HepG2 (cell line): ENCODE data around the gene PDZD7. TPM values are rescaled to one million over a fixed set of nuclear protein-coding genes. Genes with fewer than 3 reads are reported as not detected.

Source experiments
- ATF7 ChIP-seq, 2 experiments: fragments of 450-650 bp in 1 of 2; sonication (generic) in 1 of 2; formaldehyde crosslinking in 1 of 2; IDR thresholded peaks; 2 replicates each; pipeline versions ENCODE4 v1.4.0 to v1.6.1; 2016 to 2020; ENCODE audit warnings: antibody characterized with exemption in 1 of 2, mild to moderate bottlenecking in 1 of 2, missing genetic modification reagents in 1 of 2
- BRCA1 ChIP-seq: sonication (generic); formaldehyde crosslinking; IDR thresholded peaks from 2 replicates; pipeline ENCODE4 v1.4.0; 2020; ENCODE audit warnings: missing genetic modification reagents
- CBX2 ChIP-seq, 2 experiments: fragments of 200-600 bp in 1 of 2; sonication (generic); formaldehyde crosslinking in 1 of 2; IDR thresholded peaks; 2 replicates each; pipeline versions ENCODE4 v1.7.0 to v1.8.1; 2018 to 2022; ENCODE audit warnings: low read depth in 2 of 2, low read length in 1 of 2, mild to moderate bottlenecking in 1 of 2, missing genetic modification reagents in 1 of 2
- HHEX ChIP-seq: IDR thresholded peaks from 2 replicates; pipeline ENCODE4 v1.6.1; 2016; ENCODE audit warnings: control low read depth
- HNRNPUL1 ChIP-seq: fragments of 200-400 bp; formaldehyde crosslinking; IDR thresholded peaks from 2 replicates; pipeline ENCODE4 v1.6.1; 2017; ENCODE audit warnings: low read depth, mild to moderate bottlenecking, low read length, moderate library complexity
- IRX3 ChIP-seq: sonication (generic); formaldehyde crosslinking; IDR thresholded peaks from 2 replicates; pipeline ENCODE4 v1.8.1; 2023; ENCODE audit warnings: mild to moderate bottlenecking, low read depth, missing genetic modification reagents, borderline replicate concordance
- KAT7 ChIP-seq: IDR thresholded peaks from 2 replicates; pipeline ENCODE4 v1.6.1; 2018; ENCODE audit warnings: borderline replicate concordance, missing compliant biosample characterization
- KLF6 ChIP-seq: IDR thresholded peaks from 2 replicates; pipeline ENCODE4 v1.8.0; 2016; ENCODE audit warnings: missing biosample characterization, missing genetic modification reagents
- KLF9 ChIP-seq: IDR thresholded peaks from 2 replicates; pipeline ENCODE4 v1.6.1; 2016; ENCODE audit warnings: low read depth
- MED13 ChIP-seq: sonication (generic); formaldehyde crosslinking; IDR thresholded peaks from 2 replicates; pipeline ENCODE4 v1.5.0; 2020; ENCODE audit warnings: missing genetic modification reagents
- MEIS2 ChIP-seq: sonication (generic); formaldehyde crosslinking; IDR thresholded peaks from 2 replicates; pipeline ENCODE4 v1.9.0; 2021; ENCODE audit warnings: mild to moderate bottlenecking, missing genetic modification reagents
- MLLT10 ChIP-seq: sonication (generic); formaldehyde crosslinking; IDR thresholded peaks from 2 replicates; pipeline ENCODE4 v1.4.0; 2020; ENCODE audit warnings: missing genetic modification reagents
- PPARG ChIP-seq: conservative IDR thresholded peaks from 2 replicates; pipeline ENCODE4 v1.6.1; 2016; ENCODE audit warnings: missing biosample characterization, missing genetic modification reagents
- SMC3 ChIP-seq: IDR thresholded peaks from 2 replicates; pipeline ENCODE4 v1.6.1; 2011; ENCODE audit warnings: low read length, improper control_type of control experiment
- SNRNP70 ChIP-seq: fragments of 200-400 bp; formaldehyde crosslinking; IDR thresholded peaks from 2 replicates; pipeline ENCODE4 v1.6.1; 2017; ENCODE audit warnings: mild to moderate bottlenecking, low read depth, low read length, moderate library complexity
- SP4 ChIP-seq: sonication (generic); formaldehyde crosslinking; IDR thresholded peaks from 2 replicates; pipeline ENCODE4 v1.8.1; 2023; ENCODE audit warnings: mild to moderate bottlenecking, missing genetic modification reagents
- SRY ChIP-seq: sonication (generic); formaldehyde crosslinking; IDR thresholded peaks from 2 replicates; pipeline ENCODE4 v1.8.0; 2022; ENCODE audit warnings: mild to moderate bottlenecking, missing genetic modification reagents
- STAT5B ChIP-seq: sonication (generic); formaldehyde crosslinking; IDR thresholded peaks from 2 replicates; pipeline ENCODE4 v1.4.0; 2020; ENCODE audit warnings: missing genetic modification reagents
- TBX3 ChIP-seq: fragments of 450-650 bp; IDR thresholded peaks from 2 replicates; pipeline ENCODE4 v1.6.1; 2017; ENCODE audit warnings: antibody characterized with exemption, mild to moderate bottlenecking, inconsistent platforms, borderline replicate concordance
- TRIM24 ChIP-seq: sonication (generic); formaldehyde crosslinking; IDR thresholded peaks from 2 replicates; pipeline ENCODE4 v1.8.0; 2022; ENCODE audit warnings: mild to moderate bottlenecking, missing genetic modification reagents
- ZBTB7A ChIP-seq: sonication (generic); formaldehyde crosslinking; IDR thresholded peaks from 2 replicates; pipeline ENCODE4 v1.8.0; 2022; ENCODE audit warnings: mild to moderate bottlenecking, missing genetic modification reagents
- ZIK1 ChIP-seq: sonication (generic); formaldehyde crosslinking; IDR thresholded peaks from 2 replicates; pipeline ENCODE4 v1.5.0; 2020; ENCODE audit warnings: mild to moderate bottlenecking, low read depth, missing genetic modification reagents, borderline replicate concordance
- ZKSCAN5 ChIP-seq: sonication (generic); formaldehyde crosslinking; IDR thresholded peaks from 2 replicates; pipeline ENCODE4 v1.5.1; 2020; ENCODE audit warnings: mild to moderate bottlenecking, missing genetic modification reagents
- ZNF124 ChIP-seq: sonication (generic); formaldehyde crosslinking; IDR thresholded peaks from 2 replicates; pipeline ENCODE4 v1.4.0; 2020; ENCODE audit warnings: missing genetic modification reagents
- ZNF264 ChIP-seq: sonication (generic); formaldehyde crosslinking; IDR thresholded peaks from 2 replicates; pipeline ENCODE4 v1.4.0; 2020; ENCODE audit warnings: missing genetic modification reagents
- ZNF337 ChIP-seq: sonication (generic); formaldehyde crosslinking; IDR thresholded peaks from 2 replicates; pipeline ENCODE4 v1.5.1; 2020; ENCODE audit warnings: missing genetic modification reagents, low read depth, mild to moderate bottlenecking, borderline replicate concordance
- ZNF34 ChIP-seq: sonication (generic); formaldehyde crosslinking; IDR thresholded peaks from 2 replicates; pipeline ENCODE4 v1.4.0; 2020; ENCODE audit warnings: mild to moderate bottlenecking, missing genetic modification reagents, borderline replicate concordance
- ZNF441 ChIP-seq: sonication (generic); formaldehyde crosslinking; IDR thresholded peaks from 2 replicates; pipeline ENCODE4 v1.7.0; 2021; ENCODE audit warnings: missing genetic modification reagents, borderline replicate concordance
- ZSCAN21 ChIP-seq: sonication (generic); formaldehyde crosslinking; IDR thresholded peaks from 2 replicates; pipeline ENCODE4 v1.8.0; 2022; ENCODE audit warnings: mild to moderate bottlenecking, missing genetic modification reagents, moderate library complexity, borderline replicate concordance
- polyA plus RNA-seq, 8 experiments: library from polyadenylated mRNA; depleted of rRNA in 3 of 8; stranded (reverse) in 7 of 8; unstranded in 1 of 8; fragments of >200 nt; fragmentation: Illumina TruSeq in 4 of 8; extraction: Trizol in 4 of 8; gene quantifications; 2 replicates each; pipeline versions ENCODE4 v1.2.1 to v1.2.3, GENCODE V29; 2011 to 2016; ENCODE audit warnings: low read depth in 4 of 8, missing spikeins in 1 of 8, mixed read lengths in 1 of 8; ENCODE audit not compliant: insufficient read depth in 1 of 8
- total RNA-seq, 5 experiments: library from RNA; depleted of rRNA; stranded (reverse); fragments of >200 nt; fragmentation: Illumina TruSeq; extraction: Trizol; gene quantifications; 2 replicates each; pipeline ENCODE4 v1.2.3, GENCODE V29; 2016; ENCODE audit warnings: low read depth in 1 of 5
- TF ChIP-seq, protein P1 (sequence below): sonication (generic); formaldehyde crosslinking; IDR thresholded peaks from 2 replicates; pipeline ENCODE4 v1.4.0; 2020; ENCODE audit warnings: missing genetic modification reagents

The PDZD7 gene
- total and polyA plus RNA-seq, 2 of the 13 experiments (the other 11 are each of a cell fraction or from before 2014, with no cell fraction given): 0.58 to 0.73 TPM

GRCh38 chr10:101042667-101043362 is 11.9 kb upstream of the PDZD7 start (continued):
- TF ChIP-seq KLF6 (CRISPR knock-in tag): no peak
- no peak for TF ChIP-seq TRIM24 (CRISPR knock-in tag)
- TF ChIP-seq ZNF124 (CRISPR knock-in tag): no peak
- no peak for TF ChIP-seq ZIK1 (CRISPR knock-in tag)
- TF ChIP-seq SMC3: no peak
- no peak for TF ChIP-seq ZBTB7A (CRISPR knock-in tag)
- TF ChIP-seq ZNF34 (CRISPR knock-in tag): no peak
- no peak for TF ChIP-seq TBX3
- TF ChIP-seq SRY (CRISPR knock-in tag): no peak
- no peak for TF ChIP-seq MLLT10 (CRISPR knock-in tag)
- no peak for TF ChIP-seq SNRNP70
- TF ChIP-seq BRCA1 (CRISPR knock-in tag): no peak
- TF ChIP-seq SP4 (CRISPR knock-in tag): peak; percentile 70
- no peak for TF ChIP-seq CBX2 (IDR thresholded peaks at IDR 0.05; ENCODE audit: low read depth, low read length)
- no peak for TF ChIP-seq CBX2 (CRISPR knock-in tag; IDR thresholded peaks at IDR 0.05; ENCODE audit: low read depth)
- peak; percentile 96 for TF ChIP-seq ZNF441 (CRISPR knock-in tag)
- no peak for TF ChIP-seq STAT5B (CRISPR knock-in tag)
- peak; percentile 77; the same call in 1 of the 2 replicates for TF ChIP-seq MEIS2 (CRISPR knock-in tag)
- TF ChIP-seq KLF9 (CRISPR knock-in tag): no peak
- TF ChIP-seq MED13: no peak
- TF ChIP-seq PPARG: peak; percentile 54; the same call in 1 of the 2 replicates
- no peak for TF ChIP-seq ATF7 (IDR thresholded peaks at IDR 0.05)
- TF ChIP-seq ATF7 (CRISPR knock-in tag; IDR thresholded peaks at IDR 0.05): no peak
- no peak for TF ChIP-seq ZNF337
- TF ChIP-seq, protein P1, sequence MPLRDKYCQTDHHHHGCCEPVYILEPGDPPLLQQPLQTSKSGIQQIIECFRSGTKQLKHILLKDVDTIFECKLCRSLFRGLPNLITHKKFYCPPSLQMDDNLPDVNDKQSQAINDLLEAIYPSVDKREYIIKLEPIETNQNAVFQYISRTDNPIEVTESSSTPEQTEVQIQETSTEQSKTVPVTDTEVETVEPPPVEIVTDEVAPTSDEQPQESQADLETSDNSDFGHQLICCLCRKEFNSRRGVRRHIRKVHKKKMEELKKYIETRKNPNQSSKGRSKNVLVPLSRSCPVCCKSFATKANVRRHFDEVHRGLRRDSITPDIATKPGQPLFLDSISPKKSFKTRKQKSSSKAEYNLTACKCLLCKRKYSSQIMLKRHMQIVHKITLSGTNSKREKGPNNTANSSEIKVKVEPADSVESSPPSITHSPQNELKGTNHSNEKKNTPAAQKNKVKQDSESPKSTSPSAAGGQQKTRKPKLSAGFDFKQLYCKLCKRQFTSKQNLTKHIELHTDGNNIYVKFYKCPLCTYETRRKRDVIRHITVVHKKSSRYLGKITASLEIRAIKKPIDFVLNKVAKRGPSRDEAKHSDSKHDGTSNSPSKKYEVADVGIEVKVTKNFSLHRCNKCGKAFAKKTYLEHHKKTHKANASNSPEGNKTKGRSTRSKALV (CRISPR knock-in tag): 0 out of 2 replicates have a peak, but pooled peaks have one; percentile 59
- TF ChIP-seq HHEX (CRISPR knock-in tag): no peak
- no peak for TF ChIP-seq KAT7
- no peak for TF ChIP-seq HNRNPUL1
- no peak for TF ChIP-seq IRX3 (CRISPR knock-in tag)
- no peak for TF ChIP-seq ZSCAN21 (CRISPR knock-in tag)
- TF ChIP-seq ZNF264: no peak
- TF ChIP-seq ZKSCAN5 (CRISPR knock-in tag): no peak
